Measurements from ENCODE around the gene IGF1R.

Gene IGF1R

DNA sequence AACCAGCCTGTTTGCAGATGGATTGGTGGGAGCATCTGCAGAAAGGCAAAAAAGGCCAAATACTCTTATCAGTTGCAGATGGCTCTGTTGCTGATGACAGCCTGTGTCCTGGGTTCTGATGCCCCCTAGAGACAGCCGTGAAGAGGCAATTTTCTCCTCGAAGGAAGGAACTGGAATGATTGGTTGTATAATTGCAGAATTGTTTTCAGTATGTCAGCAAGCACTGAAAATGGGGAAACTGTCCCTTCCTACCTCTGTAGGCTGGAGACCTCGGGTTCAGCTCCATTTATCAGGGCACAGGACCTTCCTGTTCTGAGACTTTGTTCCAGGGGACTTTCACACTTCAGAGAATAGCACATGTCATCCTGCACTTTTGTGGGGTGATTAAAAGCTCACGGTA is 256.2 kb downstream of the IGF1R start:
- DNase-seq (ENCODE audit: low read depth in 2 of 3, low spot score in 1 of 3): no peak

DNA sequence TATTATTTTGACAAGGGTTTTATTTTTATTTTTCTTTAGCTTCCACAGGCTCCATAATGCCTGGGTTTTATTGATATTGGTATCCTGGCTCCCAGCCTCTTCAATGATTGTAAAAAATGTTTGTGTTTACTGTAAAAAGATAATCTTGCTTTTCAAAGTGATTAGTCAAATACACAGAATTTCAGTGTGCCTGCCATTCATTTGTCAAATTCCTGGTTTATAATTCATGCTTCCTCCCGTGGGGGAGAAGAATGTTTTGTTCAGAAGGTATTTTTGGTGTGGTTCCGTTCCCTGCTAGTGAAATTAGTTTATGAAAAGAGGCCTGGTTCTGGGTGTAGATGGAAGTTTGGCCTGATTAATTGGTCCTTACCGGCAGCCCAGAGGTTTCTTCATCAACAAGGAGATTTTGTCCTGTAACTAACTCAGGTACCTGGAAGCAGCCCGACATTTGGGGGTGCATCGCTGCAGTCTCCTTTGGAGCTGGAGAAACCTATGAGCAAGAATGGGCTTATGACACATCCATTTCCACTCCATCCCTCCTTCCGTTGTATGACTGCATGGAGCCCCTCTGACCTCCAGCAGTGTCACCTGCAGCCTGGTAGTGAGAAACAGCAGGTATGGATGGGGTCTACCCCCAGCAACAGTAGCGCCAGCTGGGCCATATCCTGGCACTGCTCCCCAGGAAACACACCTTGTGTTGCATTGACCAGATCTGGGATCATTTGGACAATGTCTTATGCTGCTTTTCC is 257.8 kb downstream of the IGF1R start:
- DNase-seq (ENCODE audit: low read depth in 2 of 3, low spot score in 1 of 3): no peak

- no peak for DNase-seq (ENCODE audit: low read depth in 2 of 3, low spot score in 1 of 3)
These were observed 258.4 kb downstream of the IGF1R start for GRCh38 chr15:98906712-98907083.

DNA sequence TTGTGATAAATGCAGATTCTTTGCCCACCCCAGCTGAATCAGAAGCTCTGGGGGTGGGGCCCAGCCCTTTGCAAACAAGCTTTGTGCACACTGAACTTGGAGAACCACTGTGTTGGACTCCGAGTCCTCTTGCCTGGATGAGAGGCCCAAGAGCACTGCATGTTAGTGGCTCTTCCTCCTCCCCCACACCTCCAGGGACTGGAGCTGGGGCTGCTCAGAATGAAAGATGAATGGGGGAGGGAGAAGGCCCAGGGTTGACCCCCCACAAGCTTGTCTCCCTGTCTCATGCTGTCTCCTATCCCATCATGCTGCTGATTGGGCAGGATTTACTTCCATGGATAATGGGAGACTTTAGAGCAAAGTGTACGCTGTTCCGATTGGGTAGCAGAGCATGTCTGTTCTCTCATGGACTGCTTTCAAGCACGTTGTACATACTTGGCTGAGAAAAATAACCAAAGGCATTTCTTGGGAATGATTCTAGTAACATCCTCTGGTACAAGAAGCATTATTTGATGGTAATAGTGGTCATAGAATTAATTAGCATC is 259.7 kb downstream of the IGF1R start:
- no peak for DNase-seq (ENCODE audit: low read depth in 2 of 3, low spot score in 1 of 3)

- DNase-seq (ENCODE audit: low read depth in 2 of 3, low spot score in 1 of 3): no peak
These were observed 261.9 kb downstream of the IGF1R start for GRCh38 chr15:98909968-98910885.

GRCh38 chr15:98914626-98915025 is 266.3 kb downstream of the IGF1R start:
- DNase-seq (ENCODE audit: low read depth in 2 of 3, low spot score in 1 of 3): no peak

DNA sequence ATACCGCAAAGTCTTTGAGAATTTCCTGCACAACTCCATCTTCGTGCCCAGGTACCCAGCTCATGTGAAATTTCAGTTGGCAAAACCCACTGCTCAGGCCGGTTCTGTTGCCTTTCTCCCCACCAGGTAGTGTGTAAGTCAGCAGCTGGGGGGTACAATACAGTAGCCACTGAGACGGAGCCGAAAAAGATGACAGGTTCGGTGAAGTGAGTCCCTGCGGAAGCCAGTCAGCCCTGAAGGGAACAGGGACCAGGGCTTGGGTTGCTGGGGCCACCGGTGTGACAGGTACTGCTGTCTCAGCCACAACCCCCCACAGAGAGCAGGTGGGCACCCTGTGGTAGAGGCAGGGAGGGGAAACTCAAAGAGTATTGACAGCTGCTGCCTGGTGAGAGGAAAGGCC is 268.5 kb downstream of the IGF1R start:
- no peak for DNase-seq (ENCODE audit: low read depth in 2 of 3, low spot score in 1 of 3)

- DNase-seq (ENCODE audit: low read depth in 2 of 3, low spot score in 1 of 3): no peak
These were observed 269.1 kb downstream of the IGF1R start for GRCh38 chr15:98917417-98917816.

DNA sequence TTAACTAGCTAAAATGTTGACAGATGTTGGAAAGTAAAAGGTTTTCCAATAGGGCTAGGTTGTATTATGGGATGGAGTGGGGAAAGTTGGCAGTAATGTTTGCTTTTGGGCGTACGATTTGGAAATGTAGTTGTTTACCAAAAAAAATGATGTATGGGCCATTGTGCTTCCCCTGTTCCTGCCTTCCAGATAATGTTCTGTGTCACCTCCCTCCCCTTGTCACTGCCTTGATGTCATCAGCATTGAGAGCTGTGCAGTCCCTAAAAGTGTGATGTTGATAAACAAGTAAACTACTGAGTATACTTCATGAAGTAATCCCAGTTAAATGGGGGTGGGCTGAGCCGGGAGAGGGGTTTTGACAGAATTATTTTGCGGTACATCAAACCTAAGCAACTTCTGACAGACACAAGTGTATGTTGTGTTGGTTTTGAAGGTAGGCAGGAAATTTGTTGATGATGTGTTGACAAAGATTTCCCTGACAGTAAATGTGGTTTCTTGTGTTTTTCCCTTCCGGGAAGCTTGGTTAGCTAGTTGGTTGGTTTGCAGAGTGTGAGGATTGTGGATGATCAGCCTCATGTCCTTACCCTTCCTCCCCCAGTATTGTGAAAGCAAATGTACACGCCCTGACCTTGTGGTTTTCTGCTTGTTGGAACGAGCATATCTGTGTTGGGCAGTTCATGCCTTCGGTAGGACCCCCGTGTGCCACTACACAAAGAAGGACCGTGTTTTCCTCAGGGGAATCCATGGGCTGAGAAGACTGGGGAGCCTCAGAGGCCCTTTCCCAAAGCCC is 271.9 kb downstream of the IGF1R start:
- DNase-seq (ENCODE audit: low read depth in 2 of 3, low spot score in 1 of 3): no peak

DNA sequence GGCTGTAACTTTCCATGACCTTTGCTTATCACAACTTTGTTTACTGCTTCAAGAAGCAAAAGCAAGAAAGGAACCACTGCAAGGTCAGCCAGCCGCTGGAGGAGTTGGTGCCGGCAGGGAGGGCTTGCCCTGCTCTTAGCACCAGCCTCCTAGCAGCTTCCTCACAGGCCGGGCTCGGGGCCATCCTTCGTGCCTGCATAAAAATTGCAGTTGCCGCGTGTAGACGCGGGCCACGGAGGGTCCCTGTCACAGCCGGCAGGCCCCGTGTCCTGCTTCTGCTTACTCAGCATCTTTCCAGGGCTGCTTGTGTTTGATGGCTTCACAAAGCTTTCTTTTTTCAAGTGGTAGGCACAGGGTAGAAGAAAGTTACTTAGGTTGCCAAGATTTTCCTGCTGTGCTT is 274.8 kb downstream of the IGF1R start:
- no peak for DNase-seq (ENCODE audit: low read depth in 2 of 3, low spot score in 1 of 3)

DNA sequence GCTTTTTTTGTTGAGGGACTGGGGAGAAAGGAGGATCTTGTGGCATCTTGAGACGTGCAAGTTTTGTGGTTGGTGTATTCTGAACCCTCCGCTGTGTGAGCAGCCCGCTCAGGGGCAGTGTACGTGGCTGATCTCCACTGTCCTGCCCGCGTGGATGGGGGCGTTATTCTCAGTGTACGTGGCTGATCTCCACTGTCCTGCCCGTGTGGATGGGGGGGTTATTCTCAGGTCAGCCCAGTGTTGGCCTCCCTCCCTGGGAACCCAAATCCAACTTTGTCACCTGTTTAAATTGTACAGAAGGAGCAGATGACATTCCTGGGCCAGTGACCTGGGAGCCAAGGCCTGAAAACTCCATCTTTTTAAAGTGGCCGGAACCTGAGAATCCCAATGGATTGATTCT is 275.2 kb downstream of the IGF1R start:
- DNase-seq (ENCODE audit: low read depth in 2 of 3, low spot score in 1 of 3): no peak

DNA sequence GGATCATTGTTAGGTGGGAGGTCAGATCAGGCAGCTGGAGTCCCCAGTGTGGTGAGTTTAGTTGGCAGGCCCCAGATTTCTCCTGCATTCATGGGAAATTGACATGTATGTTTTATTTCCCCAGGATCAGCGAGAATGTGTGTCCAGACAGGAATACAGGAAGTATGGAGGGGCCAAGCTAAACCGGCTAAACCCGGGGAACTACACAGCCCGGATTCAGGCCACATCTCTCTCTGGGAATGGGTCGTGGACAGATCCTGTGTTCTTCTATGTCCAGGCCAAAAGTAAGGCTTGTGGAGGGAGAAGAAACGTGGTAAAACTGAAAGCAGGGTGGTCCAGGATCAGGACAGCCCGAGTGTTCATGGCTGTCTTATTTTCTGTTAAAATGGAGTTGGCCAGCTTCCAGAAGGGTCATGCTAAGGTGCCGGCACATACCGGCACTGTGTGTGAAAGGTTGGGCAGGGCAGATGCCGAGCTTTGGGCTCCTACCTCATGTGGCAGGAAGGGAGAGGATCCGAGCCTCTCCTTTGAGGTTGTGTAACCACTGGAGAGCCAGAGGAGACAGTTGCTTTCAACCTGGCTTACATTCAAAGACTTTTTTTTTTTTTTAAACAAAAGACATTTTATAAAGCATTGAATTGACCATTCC is 276.2 kb downstream of the IGF1R start:
- no peak for DNase-seq (ENCODE audit: low read depth in 2 of 3, low spot score in 1 of 3)

DNA sequence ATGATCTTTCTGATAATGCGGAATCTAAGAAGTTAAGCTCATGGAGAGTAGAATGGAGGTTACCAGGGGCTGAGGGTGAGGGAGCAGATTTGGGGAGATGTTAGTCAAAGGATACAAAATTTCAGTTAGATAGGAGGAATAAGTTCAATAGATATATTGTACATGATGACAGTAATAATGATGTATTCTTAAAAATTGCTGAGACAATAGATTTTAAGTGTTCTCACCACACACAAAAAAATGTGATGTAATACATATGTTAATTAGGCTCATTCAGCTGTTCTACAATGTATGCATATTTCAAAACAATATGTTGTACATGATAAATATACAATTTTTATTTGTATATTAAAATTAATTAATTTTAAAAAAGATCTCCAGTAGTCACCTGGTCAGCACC is 277.9 kb downstream of the IGF1R start:
- no peak for DNase-seq (ENCODE audit: low read depth in 2 of 3, low spot score in 1 of 3)

DNA sequence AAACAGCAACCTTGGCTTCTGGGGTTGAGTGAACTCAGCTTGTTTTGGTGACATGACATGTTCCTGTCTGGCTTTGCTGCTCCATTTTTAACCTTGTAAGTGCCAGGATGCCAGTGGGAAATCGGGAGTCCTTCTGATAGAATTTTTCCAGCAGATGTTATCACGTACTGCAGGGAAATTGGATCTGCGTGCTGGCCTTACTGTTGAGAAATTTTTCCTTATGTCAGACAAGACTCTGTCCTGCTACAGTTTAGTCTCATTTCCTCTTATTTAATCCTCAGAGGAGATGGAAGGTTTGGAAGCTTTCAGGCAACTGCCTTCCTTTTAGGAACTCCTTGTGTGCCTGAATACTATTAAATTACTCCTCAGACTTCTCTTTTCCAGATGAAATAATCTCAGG is 278.7 kb downstream of the IGF1R start:
- DNase-seq (ENCODE audit: low read depth in 2 of 3, low spot score in 1 of 3): no peak

- DNase-seq (ENCODE audit: low read depth in 2 of 3, low spot score in 1 of 3): no peak
These were observed 279.7 kb downstream of the IGF1R start for GRCh38 chr15:98927996-98928395.

DNA sequence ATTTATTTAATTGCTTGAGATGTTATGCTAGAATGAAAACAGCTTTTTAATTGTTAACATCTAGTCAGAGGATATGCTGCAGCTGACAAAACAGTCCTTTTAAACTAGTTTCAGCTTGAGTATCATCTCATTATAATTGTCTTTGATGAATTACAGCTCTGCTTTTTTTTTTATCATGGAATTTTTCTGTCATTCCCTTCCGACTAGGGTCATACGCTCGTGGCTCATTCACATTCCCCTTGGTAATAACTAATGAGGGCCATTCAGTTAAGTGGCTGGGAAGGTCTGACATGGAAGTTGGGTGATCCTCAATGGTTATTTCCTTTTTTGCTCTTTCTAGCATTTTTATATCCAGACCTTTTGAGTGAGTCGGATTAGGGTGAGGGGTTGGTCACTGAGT is 282.2 kb downstream of the IGF1R start:
- DNase-seq (ENCODE audit: low read depth in 2 of 3, low spot score in 1 of 3): no peak

- no peak for DNase-seq (ENCODE audit: low read depth in 2 of 3, low spot score in 1 of 3)
These were observed 282.7 kb downstream of the IGF1R start for GRCh38 chr15:98931004-98931403.

- DNase-seq (ENCODE audit: low read depth in 2 of 3, low spot score in 1 of 3): no peak
These were observed 285.1 kb downstream of the IGF1R start for GRCh38 chr15:98933406-98933805.

- DNase-seq (ENCODE audit: low read depth in 2 of 3, low spot score in 1 of 3): no peak
These were observed 287.4 kb downstream of the IGF1R start for GRCh38 chr15:98935736-98936135.

DNA sequence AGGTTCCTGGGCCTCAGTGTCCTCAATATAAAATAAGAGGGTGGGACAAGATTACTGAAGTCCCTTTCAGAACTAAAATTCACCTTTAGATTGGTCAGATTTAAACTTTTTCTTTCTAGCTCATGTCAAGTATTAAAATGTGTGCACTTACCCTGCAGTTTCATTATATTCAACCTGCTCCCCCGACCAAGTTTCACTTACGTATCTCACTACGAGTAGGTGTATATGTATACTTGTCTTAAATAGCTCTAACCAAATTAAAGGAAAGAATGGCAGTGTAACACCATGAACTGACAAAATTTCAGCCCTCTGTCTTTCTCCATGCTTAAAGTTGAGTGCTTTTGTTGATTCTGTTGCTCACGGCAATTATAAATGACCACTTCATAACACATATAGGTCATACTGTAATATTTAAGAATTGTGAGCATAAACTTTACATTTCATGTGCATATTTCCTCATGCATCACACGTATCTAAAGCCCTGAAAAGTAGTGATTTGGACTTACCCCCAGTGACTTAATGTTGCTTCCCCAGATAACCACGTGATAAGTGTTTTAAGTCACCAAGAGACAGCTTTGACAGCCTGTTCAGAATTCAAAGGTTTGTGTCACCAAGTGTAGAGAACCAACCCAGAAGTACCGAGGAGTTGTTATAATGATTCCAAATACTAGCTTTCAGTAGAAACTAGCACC is 289.2 kb downstream of the IGF1R start:
- no peak for DNase-seq (ENCODE audit: low read depth in 2 of 3, low spot score in 1 of 3)

- no peak for DNase-seq (ENCODE audit: low read depth in 2 of 3, low spot score in 1 of 3)
These were observed 289.7 kb downstream of the IGF1R start for GRCh38 chr15:98938105-98938417.

All from stimulated activated CD4-positive, alpha-beta T cell treated with anti-CD3 and anti-CD28 coated beads, Interleukin-12 subunit alpha, Interleukin-12 subunit beta, amount 100 ng/mL, for 48 hours (primary cell).